Measurements from ENCODE around the gene KIAA0825. TPM values are rescaled to one million over a fixed set of nuclear protein-coding genes. Genes with fewer than 3 reads are reported as not detected.

The KIAA0825 gene, protein sequence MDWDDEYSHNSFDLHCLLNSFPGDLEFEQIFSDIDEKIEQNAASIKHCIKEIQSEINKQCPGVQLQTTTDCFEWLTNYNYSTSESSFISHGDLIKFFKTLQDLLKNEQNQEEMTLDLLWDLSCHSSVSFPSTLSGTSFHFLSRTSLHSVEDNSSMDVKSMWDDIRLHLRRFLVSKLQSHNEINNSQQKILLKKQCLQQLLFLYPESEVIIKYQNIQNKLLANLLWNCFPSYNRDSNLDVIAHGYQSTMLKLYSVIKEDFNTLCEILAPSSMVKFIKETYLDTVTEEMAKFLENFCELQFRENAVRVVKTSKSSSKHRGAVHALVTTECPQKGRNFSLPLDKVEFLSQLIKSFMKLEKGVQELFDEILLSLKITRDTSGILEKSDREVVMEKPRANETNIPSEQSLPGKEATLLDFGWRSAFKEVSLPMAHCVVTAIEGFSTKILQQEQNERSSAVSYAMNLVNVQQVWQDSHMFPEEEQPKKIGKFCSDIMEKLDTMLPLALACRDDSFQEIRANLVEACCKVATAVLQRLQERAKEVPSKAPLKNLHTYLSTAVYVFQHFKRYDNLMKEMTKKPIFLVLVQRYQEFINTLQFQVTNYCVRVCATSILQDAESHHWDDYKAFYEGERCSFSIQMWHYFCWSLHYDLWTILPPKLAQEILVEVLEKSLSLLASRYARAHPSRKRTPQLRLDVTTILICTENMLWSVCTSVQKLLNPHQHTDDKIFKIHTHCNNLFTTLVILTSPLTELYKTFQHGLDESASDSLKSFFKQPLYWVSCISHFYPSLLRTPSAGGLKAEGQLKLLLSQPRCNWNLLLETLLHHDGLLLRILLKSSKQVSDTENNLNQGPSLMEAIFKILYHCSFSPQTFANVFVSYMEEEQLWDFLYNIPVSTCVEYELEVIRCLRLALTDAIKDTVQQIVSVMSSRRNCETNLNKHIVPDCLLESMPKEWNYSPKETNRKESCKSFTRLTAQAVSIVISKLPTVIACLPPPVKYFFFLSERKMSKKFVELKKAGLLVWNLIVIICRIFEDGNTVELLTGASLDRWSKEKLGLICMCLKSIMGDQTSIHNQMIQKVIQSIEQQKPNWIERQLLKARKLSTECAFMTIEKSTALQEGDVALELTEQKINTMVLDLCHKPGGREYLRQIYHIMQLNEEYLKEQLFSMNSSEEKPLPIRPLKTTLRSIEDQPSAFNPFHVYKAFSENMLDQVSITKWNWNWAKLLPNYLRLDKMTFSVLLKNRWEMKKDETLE (N-terminal part only)
- total RNA-seq = 1.0 and 1.9 TPM in 2 replicates

DNA sequence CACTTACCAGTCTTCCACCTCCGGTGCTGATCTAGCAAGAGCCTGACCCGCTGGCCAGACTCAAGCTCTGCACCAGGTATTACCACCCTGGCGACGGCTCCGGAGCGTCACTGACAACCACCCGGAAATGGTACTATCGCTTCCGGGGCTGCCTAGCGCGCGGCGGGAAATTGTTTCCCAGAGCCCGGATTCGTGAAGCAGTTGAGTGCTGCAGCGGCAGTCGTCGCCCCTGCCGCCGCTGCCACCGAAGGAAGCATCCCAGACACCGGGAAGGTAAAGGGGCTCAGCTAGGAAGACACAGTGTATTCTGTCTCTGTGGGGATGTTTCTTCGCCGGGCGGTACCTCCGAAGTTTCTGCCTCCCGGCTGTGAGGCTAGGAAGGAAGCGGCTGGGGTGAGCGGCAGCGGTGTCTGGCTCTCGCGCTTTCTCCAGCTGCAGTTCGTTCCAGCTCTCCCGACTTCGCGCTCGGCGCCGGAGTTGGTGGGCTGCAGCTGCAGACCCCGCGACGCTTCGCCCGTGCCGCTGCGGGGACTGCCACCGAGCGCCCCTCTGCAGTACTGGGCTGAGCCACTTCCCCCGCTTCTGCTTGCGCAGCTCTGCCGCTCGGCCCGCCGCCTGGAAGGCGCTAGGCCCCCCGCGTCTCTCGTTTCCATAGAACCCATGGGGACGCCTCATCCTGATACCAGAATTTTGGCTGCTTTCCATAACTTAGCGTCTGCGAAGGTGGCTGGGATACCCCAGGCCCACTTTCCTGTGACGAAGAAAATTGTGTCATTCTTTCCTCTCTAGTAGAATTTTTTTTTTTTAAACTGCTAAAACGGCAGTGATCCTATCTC is at the start of gene KIAA0825, which contains the start of gene SLF1:
KIAA0825 (minus strand) TSS at position 112 of the 836 bp plus-strand sequence. CDS start 81,478 bp downstream, outside the sequence.
SLF1 (plus strand) TSS at position 177 of the 836 bp plus-strand sequence. CDS start 10,142 bp downstream, outside the sequence.

Other genes with a start within 250 kb of the KIAA0825 start
- gene SLF1, start 65 bp upstream of the KIAA0825 start, total RNA-seq = 4.6 and 5.9 TPM in 2 replicates